Tibial nerve (tissue), 4 donors: Measurements from ENCODE around the gene BBS7.

Experiments used
- CTCF ChIP-seq, 5 experiments: fragments of 200-600 bp in 3 of 5; fragments of 450-650 bp in 2 of 5; sonication (generic) in 3 of 5; IDR thresholded peaks; one replicate each; pipeline ENCODE4 v1.5.1; 2016 to 2019; ENCODE audit warnings: antibody characterized with exemption in 5 of 5, mild to moderate bottlenecking in 3 of 5, moderate library complexity in 2 of 5
- EP300 ChIP-seq, 2 donors: sonication (generic); formaldehyde crosslinking; IDR thresholded peaks; one replicate each; pipeline ENCODE4 v1.6.1; 2017; ENCODE audit warnings: antibody characterized with exemption in 2 of 2, mild to moderate bottlenecking in 1 of 2
- POLR2A ChIP-seq, 2 donors: fragments of 450-650 bp; IDR thresholded peaks; one replicate each; pipeline ENCODE4 v1.6.1; 2017; ENCODE audit warnings: antibody characterized with exemption in 2 of 2, mild to moderate bottlenecking in 2 of 2, moderate library complexity in 2 of 2

DNA sequence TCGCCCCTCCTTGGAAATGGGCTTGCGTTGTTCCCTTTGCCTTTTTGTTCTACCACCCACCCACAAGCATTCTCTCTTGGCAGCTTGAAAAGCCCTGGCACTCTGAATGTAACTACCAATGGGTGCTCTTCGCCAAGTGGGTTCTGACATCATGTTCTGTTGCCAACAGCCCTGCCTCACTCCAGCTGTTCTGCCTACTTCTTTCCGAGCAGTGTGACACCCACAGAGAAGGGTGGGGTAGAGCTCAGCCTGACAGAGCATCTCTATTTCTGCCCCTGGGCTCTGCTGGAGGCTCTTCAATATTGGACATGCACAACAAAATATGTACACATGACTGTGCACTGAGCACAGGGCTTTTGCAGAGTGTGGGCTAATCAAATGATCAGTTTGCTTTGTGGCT lies 84.8 kb downstream of the BBS7 start:
- no peak for TF ChIP-seq CTCF (IDR thresholded peaks at IDR 0.05)
- TF ChIP-seq EP300 (IDR thresholded peaks at IDR 0.05), result peak in 1 of 2 donors; percentile 71
- no peak for TF ChIP-seq POLR2A (IDR thresholded peaks at IDR 0.05)
